ENCODE results near the gene HBM.
A peak's percentile ranks its signal among the peaks of the same experiment; 100 is the strongest.
"Not testable (repeated sequence)": the region's sequence is repeated elsewhere in the genome, so short reads cannot be mapped to it uniquely, and the experiment has no call there.

HBM gene

GRCh38 chr16:173211-173854 lies 7.6 kb downstream of the HBM start:
- Mint-ChIP-seq H3K4me1 (peaks cover 44% of the 10 kb centered on the region), H3K4me3 (peak overlapping the region; percentile 56 to 63), H3K27me3 (peaks cover 83% of the 10 kb centered on the region)
- H3K27ac Mint-ChIP-seq, H3K9me3 Mint-ChIP-seq, DNase-seq, ATAC-seq: not testable (repeated sequence)

- not testable (repeated sequence) for DNase-seq, H3K9me3 Mint-ChIP-seq, ATAC-seq, H3K4me3 Mint-ChIP-seq, H3K27ac Mint-ChIP-seq
- H3K4me1 Mint-ChIP-seq, result peaks cover 44% of the 10 kb centered on the region
- peaks cover 79% of the 10 kb centered on the region for H3K27me3 Mint-ChIP-seq
Observed at GRCh38 chr16:173928-174769, 8.4 kb downstream of the HBM start.

GRCh38 chr16:175011-175949 lies 9.5 kb downstream of the HBM start:
- H3K27me3 Mint-ChIP-seq, result peaks cover 68% of the 10 kb centered on the region
- no peak overlapping the region for H3K4me3 Mint-ChIP-seq
- DNase-seq, result no peak
- H3K9me3 Mint-ChIP-seq, result no peaks in the 10 kb centered on the region
- peaks cover 44% of the 10 kb centered on the region for H3K4me1 Mint-ChIP-seq
- H3K27ac Mint-ChIP-seq, result no peak overlapping the region
- no peak for ATAC-seq

- ATAC-seq, H3K9me3 Mint-ChIP-seq, DNase-seq, H3K27ac Mint-ChIP-seq: not testable (repeated sequence)
- peak overlapping the region in 1 of 2 donors; percentile 24 for H3K4me3 Mint-ChIP-seq
- peaks cover 61% of the 10 kb centered on the region for H3K27me3 Mint-ChIP-seq
- H3K4me1 Mint-ChIP-seq, result peaks cover 37% of the 10 kb centered on the region
Observed at GRCh38 chr16:176006-176405, 10.2 kb downstream of the HBM start.

GRCh38 chr16:176477-177382 lies 11.0 kb downstream of the HBM start, which contains the start of gene HBA1:
HBA1 (plus strand) TSS chr16:176680; CDS start chr16:176717, 37 bp downstream.
- Mint-ChIP-seq H3K27ac (peak within 1 kb of the TSS in 1 of 2 donors; percentile 63), H3K4me3 (peak within 1 kb of the TSS; percentile 19 to 24), H3K27me3 (peaks cover 53% of the 10 kb centered on the region), H3K4me1 (peaks cover 37% of the 10 kb centered on the region)
- not testable (repeated sequence) for H3K9me3 Mint-ChIP-seq, DNase-seq
- ATAC-seq, result peak; percentile 32

DNA sequence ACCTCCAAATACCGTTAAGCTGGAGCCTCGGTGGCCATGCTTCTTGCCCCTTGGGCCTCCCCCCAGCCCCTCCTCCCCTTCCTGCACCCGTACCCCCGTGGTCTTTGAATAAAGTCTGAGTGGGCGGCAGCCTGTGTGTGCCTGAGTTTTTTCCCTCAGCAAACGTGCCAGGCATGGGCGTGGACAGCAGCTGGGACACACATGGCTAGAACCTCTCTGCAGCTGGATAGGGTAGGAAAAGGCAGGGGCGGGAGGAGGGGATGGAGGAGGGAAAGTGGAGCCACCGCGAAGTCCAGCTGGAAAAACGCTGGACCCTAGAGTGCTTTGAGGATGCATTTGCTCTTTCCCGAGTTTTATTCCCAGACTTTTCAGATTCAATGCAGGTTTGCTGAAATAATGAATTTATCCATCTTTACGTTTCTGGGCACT lies 11.6 kb downstream of the HBM start:
- Mint-ChIP-seq H3K9me3 (no peaks in the 10 kb centered on the region), H3K27me3 (peaks cover 49% of the 10 kb centered on the region), H3K27ac (peak overlapping the region in 1 of 2 donors; percentile 63), H3K4me1 (peaks cover 37% of the 10 kb centered on the region), H3K4me3 (peak overlapping the region; percentile 22 to 24)
- no peak for ATAC-seq
- no peak for DNase-seq

- DNase-seq, result no peak
- Mint-ChIP-seq H3K9me3 (no peaks in the 10 kb centered on the region), H3K4me3 (peak overlapping the region in 1 of 2 donors; percentile 22), H3K4me1 (peaks cover 37% of the 10 kb centered on the region), H3K27me3 (peaks cover 48% of the 10 kb centered on the region), H3K27ac (no peak overlapping the region)
- ATAC-seq, result no peak
Observed at GRCh38 chr16:177981-178667, 12.3 kb downstream of the HBM start.

GRCh38 chr16:178668-179015 lies 12.9 kb downstream of the HBM start:
- no peak overlapping the region for H3K27ac Mint-ChIP-seq
- peaks cover 43% of the 10 kb centered on the region for H3K27me3 Mint-ChIP-seq
- ATAC-seq (no peak), DNase-seq (no peak)
- no peak overlapping the region for H3K4me3 Mint-ChIP-seq
- H3K4me1 Mint-ChIP-seq, result peaks cover 32% of the 10 kb centered on the region
- no peaks in the 10 kb centered on the region for H3K9me3 Mint-ChIP-seq

DNA sequence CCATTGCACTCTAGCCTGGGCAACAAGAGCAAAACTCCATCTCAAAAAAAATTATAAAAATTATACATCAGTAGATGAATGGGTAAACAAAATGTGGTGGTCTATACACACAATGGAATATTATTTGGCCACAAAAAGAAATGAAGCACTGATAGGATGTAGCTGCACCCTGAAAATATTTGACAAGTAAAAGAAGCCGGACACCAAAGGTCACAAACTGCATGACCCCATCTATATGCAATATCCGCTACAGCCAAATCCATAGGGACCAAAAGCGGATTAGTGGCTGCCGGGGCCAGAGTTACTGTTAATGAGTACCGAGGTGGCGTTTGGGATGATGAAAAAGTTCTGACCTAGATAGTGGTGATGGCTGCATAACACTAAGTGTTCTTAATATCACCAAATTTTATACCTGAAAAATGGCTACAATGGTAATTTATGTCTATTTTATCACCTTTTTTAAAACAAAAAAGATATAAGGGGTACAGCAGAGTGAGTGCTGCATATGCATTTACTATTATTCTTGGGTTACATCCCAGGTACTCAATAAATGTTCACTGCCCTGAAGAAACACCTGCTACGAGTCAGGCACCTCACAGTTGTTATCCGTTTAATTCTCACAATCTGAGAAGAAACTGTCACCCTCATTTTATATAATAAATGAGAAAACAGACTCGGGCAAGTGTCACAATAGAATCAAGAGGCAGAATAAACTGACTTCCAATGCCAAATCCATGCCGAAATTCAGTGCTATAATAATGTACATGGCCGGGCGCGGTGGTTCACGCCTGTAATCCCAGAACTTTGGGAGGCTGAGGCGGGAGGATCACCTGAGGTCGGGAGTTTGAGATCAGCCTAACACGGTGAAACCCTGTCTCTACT lies 13.7 kb downstream of the HBM start:
- H3K4me1 Mint-ChIP-seq, result peaks cover 24% of the 10 kb centered on the region
- peak overlapping the region; percentile 39 to 69 for H3K4me3 Mint-ChIP-seq
- DNase-seq (no peak), ATAC-seq (no peak)
- H3K27me3 Mint-ChIP-seq, result peaks cover 34% of the 10 kb centered on the region
- no peaks in the 10 kb centered on the region for H3K9me3 Mint-ChIP-seq
- no peak overlapping the region for H3K27ac Mint-ChIP-seq

DNA sequence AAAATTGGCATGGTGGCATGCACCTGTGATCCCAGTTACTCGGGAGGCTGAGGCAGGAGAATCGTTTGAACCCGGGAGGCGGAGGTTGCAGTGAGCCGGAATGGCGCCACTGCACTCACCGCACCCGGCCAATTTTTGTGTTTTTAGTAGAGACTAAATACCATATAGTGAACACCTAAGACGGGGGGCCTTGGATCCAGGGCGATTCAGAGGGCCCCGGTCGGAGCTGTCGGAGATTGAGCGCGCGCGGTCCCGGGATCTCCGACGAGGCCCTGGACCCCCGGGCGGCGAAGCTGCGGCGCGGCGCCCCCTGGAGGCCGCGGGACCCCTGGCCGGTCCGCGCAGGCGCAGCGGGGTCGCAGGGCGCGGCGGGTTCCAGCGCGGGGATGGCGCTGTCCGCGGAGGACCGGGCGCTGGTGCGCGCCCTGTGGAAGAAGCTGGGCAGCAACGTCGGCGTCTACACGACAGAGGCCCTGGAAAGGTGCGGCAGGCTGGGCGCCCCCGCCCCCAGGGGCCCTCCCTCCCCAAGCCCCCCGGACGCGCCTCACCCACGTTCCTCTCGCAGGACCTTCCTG lies 14.4 kb downstream of the HBM start, which contains the start of gene HBQ1:
Gene HBQ1 (plus strand): TSS at position 359 of the 575 bp plus-strand sequence. CDS start 28 bp downstream, at position 387.
- ATAC-seq, result peak; percentile 38
- Mint-ChIP-seq H3K27me3 (peaks cover 27% of the 10 kb centered on the region), H3K9me3 (no peaks in the 10 kb centered on the region), H3K4me1 (peaks cover 16% of the 10 kb centered on the region), H3K4me3 (peak within 1 kb of the TSS; percentile 67 to 69), H3K27ac (no peak within 1 kb of the TSS)
- peak; percentile 49 to 68 for DNase-seq

GRCh38 chr16:180681-181564 lies 15.1 kb downstream of the HBM start:
- H3K4me3 Mint-ChIP-seq, result peak overlapping the region; percentile 66 to 67
- peaks cover 15% of the 10 kb centered on the region for H3K4me1 Mint-ChIP-seq
- peaks cover 20% of the 10 kb centered on the region for H3K27me3 Mint-ChIP-seq
- ATAC-seq, result peak; percentile 88
- DNase-seq, result peak; percentile 88 to 90
- H3K27ac Mint-ChIP-seq, result no peak overlapping the region
- no peaks in the 10 kb centered on the region for H3K9me3 Mint-ChIP-seq

DNA sequence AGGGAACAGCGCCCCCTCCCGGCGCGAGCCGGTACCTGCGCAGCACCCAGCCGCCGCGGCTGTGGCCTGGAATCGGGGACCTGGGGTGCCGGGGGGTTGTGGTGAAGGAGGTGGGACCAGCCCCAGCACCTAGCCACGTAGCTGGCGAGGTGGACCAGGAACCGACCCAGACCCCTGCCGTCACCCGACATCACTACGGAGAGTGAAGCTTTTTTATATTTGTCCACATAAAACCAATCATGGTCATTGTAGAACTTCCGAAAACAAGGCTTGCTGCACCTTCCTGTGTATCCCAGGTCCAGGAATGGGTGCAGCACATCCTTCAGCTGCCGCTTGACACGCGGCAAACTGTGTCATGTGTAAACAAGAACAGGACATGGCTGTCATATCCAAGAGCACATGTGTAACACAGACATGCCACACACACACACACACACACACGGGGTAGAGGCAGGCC lies 15.8 kb downstream of the HBM start:
- ATAC-seq (no peak), DNase-seq (no peak)
- Mint-ChIP-seq H3K27ac (no peak overlapping the region), H3K4me3 (peak overlapping the region in 1 of 2 donors; percentile 66), H3K27me3 (peaks cover 20% of the 10 kb centered on the region), H3K9me3 (no peaks in the 10 kb centered on the region), H3K4me1 (peaks cover 15% of the 10 kb centered on the region)

Measured in stimulated activated naive CD8-positive, alpha-beta T cell treated with anti-CD3 and anti-CD28 coated beads, Interleukin-15, amount 100 ng/mL, for 72 hours (primary cell).